ENCODE data around the gene YPEL1. TPM values are rescaled to one million over a fixed set of nuclear protein-coding genes. Genes with fewer than 3 reads are reported as not detected.

The YPEL1 gene
- total and polyA plus RNA-seq, 2 of the 13 experiments (the other 11 are each of a cell fraction or from before 2014, with no cell fraction given) = 0.33 to 2.5 TPM

DNA sequence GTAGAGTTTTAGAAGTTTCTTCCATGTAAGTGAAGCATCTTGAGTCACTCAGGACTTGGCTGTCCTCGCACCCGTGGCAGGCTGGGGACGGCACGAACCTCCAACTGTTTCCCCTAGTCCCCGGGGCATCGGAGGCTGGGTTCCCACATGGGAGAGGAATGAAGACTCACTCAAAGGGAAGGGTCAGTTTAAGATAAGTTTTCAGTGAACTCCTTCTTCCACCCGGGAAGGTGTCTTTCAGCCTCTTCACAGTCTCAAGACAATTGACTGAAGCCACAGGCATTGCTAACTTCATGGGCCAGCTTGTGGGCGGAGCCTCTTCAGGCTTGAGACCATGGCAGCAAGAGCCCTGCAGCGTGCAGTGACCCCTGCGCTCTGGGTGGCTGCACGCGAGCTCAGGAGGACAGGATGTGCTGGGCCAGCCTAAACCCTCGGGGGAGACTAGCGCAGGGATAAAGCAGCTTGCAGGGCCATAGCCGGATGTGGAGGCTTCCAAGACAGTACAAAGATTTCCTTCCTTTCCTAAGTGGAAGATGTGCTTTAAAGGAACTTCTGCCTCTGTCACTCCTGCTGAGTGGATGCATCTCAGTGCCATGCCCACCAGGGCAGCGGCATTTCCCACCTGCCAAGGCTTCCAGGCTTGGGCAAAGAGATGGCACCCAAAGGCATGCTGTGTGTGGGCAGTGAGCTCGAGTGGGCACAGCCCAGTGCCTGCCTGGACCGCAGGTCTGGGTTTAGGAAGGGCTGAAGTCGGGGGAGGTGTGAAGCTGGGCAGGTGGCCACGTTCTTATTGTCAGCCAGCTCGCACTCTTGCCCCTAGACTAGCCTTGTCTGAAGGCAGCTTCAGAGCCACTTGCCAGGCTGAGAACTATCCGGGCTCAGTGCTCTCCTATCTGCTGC, 36.9 kb downstream of the YPEL1 start:
- no peaks in the 10 kb centered on the region for H3K9me3 ChIP-seq (ENCODE audit: low read length)
- 92% methylated on average over 16 of the region's 22 CpGs for WGBS (ENCODE audit: low lambda C conversion rate)
- H4K20me1 ChIP-seq (ENCODE audit: insufficient read depth, low read length) = no peaks in the 10 kb centered on the region
- CTCF ChIA-PET (ENCODE audit: low intra/inter-chr PET ratio, low total read pairs) = no interaction called here
- peaks cover 0 to 4% of the 10 kb centered on the region in 2 experiments; a peak in 1 of 5 replicates for H3K27me3 ChIP-seq (ENCODE audit: control insufficient read depth in 1 of 2, insufficient read depth in 2 of 2, low read length in 2 of 2)
- no peak overlapping the region for H3K27ac ChIP-seq (ENCODE audit: extremely low read length, insufficient read depth, low read length)
- FAIRE-seq (no peak), DNase-seq (ENCODE audit: low spot score) (no peak), ATAC-seq (no peak)
- no peak overlapping the region for H3K9ac ChIP-seq (ENCODE audit: insufficient read depth, low read depth, low read length)
- peaks cover 18 to 38% of the 10 kb centered on the region in 2 experiments for H3K36me3 ChIP-seq (replicated peaks in 1 of 2; ENCODE audit: control insufficient read depth in 1 of 2, insufficient read depth in 2 of 2, low read length in 2 of 2)
- no peak overlapping the region for H3K4me2 ChIP-seq (ENCODE audit: low read depth, low read length)
- POLR2A ChIA-PET = no interaction called here
- BruUV-seq (replicated peaks) = no TSS peak
- H3K4me1 ChIP-seq (ENCODE audit: insufficient read depth, low read length) = peaks cover 30% of the 10 kb centered on the region
- H3K4me3 ChIP-seq (replicated peaks in 1 of 3; ENCODE audit: insufficient read depth in 1 of 3, low read depth in 2 of 3, low read length in 3 of 3) = no peak overlapping the region
- no peak overlapping the region for H2AFZ ChIP-seq (ENCODE audit: low read length)
- intact Hi-C loops (cut with micrococcal nuclease; ENCODE audit: unreplicated experiment) = no loop called here
- in situ Hi-C loops (cut with HindIII; ENCODE audit: extremely low pct_ligation_motif_present, low pct_unique_long_range_greater_than_20kb) = no loop called here
- H3K79me2 ChIP-seq (ENCODE audit: insufficient read depth, low read length) = no peaks in the 10 kb centered on the region
- TF ChIP-seq AGO2 (optimal IDR thresholded peaks at IDR 0.05; ENCODE audit: low read depth, low read length) (peak; percentile 83), ZNF460 (CRISPR knock-in tag; IDR thresholded peaks at IDR 0.05; ENCODE audit: borderline replicate concordance) (no peak)

GRCh38 chr22:21697880-21698279, 37.7 kb downstream of the YPEL1 start:
- DNase-seq (ENCODE audit: low spot score) = no peak
- Histone ChIP-seq H3K4me1 (ENCODE audit: insufficient read depth, low read length) (peaks cover 26% of the 10 kb centered on the region), H3K9ac (ENCODE audit: insufficient read depth, low read depth, low read length) (no peak overlapping the region), H3K4me2 (ENCODE audit: low read depth, low read length) (no peak overlapping the region), H4K20me1 (ENCODE audit: insufficient read depth, low read length) (no peaks in the 10 kb centered on the region), H2AFZ (ENCODE audit: low read length) (no peak overlapping the region), H3K4me3 (replicated peaks in 1 of 3; ENCODE audit: insufficient read depth in 1 of 3, low read depth in 2 of 3, low read length in 3 of 3) (no peak overlapping the region), H3K27me3 (ENCODE audit: control insufficient read depth in 1 of 2, insufficient read depth in 2 of 2, low read length in 2 of 2) (peaks cover 0 to 3% of the 10 kb centered on the region in 2 experiments; a peak in 1 of 5 replicates), H3K27ac (ENCODE audit: extremely low read length, insufficient read depth, low read length) (no peak overlapping the region), H3K79me2 (ENCODE audit: insufficient read depth, low read length) (no peaks in the 10 kb centered on the region), H3K36me3 (replicated peaks in 1 of 2; ENCODE audit: control insufficient read depth in 1 of 2, insufficient read depth in 2 of 2, low read length in 2 of 2) (peaks cover 18 to 45% of the 10 kb centered on the region in 2 experiments), H3K9me3 (ENCODE audit: low read length) (no peaks in the 10 kb centered on the region)
- intact Hi-C loops (cut with micrococcal nuclease; ENCODE audit: unreplicated experiment) (no loop called here), in situ Hi-C loops (cut with HindIII; ENCODE audit: extremely low pct_ligation_motif_present, low pct_unique_long_range_greater_than_20kb) (no loop called here)
- POLR2A ChIA-PET = no interaction called here
- no peak for FAIRE-seq
- CTCF ChIA-PET (ENCODE audit: low intra/inter-chr PET ratio, low total read pairs) = no interaction called here
- no TSS peak for BruUV-seq (replicated peaks)
- no peak for ATAC-seq
- TF ChIP-seq SNAPC2 (CRISPR knock-in tag; IDR thresholded peaks at IDR 0.05) (no peak), AHDC1 (CRISPR knock-in tag; IDR thresholded peaks at IDR 0.05; ENCODE audit: borderline replicate concordance) (no peak), HNRNPH1 (optimal IDR thresholded peaks at IDR 0.05; ENCODE audit: low read depth, low read length) (no peak), HOXD1 (CRISPR knock-in tag; IDR thresholded peaks at IDR 0.05) (no peak), PHF20 (CRISPR knock-in tag; IDR thresholded peaks at IDR 0.05) (no peak), BHLHE40 (IDR thresholded peaks at IDR 0.05; ENCODE audit: low read length) (no peak), ARNTL (CRISPR knock-in tag; IDR thresholded peaks at IDR 0.05) (no peak), SMARCC2 (IDR thresholded peaks at IDR 0.05) (no peak), TBL1XR1 (IDR thresholded peaks at IDR 0.05; ENCODE audit: borderline replicate concordance, low read length, partially characterized antibody) (no peak), SP4 (CRISPR knock-in tag; IDR thresholded peaks at IDR 0.05) (no peak), ZFP36L1 (CRISPR knock-in tag; IDR thresholded peaks at IDR 0.05) (no peak), ZNF180 (CRISPR knock-in tag; IDR thresholded peaks at IDR 0.05; ENCODE audit: borderline replicate concordance, low read depth) (no peak)

Data from HepG2 (cell line).